ENCODE data around the gene PEX7.
A peak's percentile ranks its signal among the peaks of the same experiment; 100 is the strongest.
"Not testable (repeated sequence)": the region's sequence is repeated elsewhere in the genome, so short reads cannot be mapped to it uniquely, and the experiment has no call there.

The PEX7 gene

GRCh38 chr6:136791296-136792094 is 30.9 kb upstream of the PEX7 start:
- FAIRE-seq: no peak

DNA sequence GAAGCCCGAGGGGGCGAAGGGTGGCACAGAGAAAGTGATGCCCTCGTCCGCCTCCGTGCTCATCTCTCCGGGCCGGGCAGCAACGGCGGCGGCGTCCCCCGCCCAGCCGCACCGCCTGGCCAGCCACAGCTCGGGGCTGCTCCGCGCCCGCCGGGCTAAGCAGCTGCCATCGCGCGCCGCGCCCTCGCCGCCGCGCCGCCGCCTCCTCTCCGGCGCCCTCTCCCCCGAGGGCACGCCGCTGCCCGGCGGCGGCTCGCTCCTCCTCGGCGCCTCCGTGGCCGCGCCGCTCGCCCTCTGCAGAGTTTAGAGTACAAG is 30.3 kb upstream of the PEX7 start:
- FAIRE-seq: no peak

DNA sequence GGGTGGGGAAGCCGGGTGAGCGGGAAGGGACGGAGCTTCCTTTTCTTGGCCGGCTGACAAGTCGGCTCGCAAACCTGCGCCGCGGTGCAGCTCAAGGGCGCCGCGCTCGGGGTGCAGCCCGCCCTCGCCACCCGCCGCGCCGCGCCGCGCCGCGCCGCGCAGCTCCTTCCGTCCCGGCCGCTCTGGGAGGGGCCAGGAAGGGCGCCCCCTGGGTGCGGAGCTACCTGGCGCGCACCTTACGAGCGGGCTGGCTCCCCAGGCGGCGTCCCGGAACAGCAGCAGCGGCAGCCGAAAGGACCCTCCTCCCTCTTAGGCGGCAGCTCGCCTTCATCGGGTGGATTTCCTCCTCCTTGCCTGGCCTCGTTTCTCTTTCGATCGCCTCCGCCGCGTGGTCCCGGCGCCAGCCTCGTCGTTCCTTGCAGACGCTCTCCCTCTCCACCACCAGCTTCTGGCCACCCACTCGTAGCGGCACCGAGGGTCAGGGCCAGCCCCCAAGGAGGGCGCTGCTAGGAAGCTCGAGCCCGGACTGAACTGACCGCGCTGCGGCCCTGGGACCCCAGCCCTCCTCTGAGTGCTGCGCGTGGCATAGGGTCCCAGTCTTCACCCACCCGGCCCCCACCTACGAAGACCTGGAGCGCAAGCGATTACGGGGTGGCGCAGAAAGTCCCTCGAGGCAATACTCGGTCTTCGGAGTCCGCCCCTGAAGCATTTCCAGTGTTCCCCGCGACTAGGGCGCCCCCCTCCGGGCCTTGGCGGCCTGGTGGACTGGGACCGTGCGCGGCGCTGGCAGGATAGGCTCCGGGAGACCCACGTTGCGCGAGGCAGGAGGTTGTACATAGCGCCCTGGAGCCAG is 29.8 kb upstream of the PEX7 start, which contains the start of gene MAP3K5:
MAP3K5 (minus strand) TSS at position 68 of the 853 bp plus-strand sequence. CDS start 320 bp downstream, outside the sequence.
- no peak for FAIRE-seq

DNA sequence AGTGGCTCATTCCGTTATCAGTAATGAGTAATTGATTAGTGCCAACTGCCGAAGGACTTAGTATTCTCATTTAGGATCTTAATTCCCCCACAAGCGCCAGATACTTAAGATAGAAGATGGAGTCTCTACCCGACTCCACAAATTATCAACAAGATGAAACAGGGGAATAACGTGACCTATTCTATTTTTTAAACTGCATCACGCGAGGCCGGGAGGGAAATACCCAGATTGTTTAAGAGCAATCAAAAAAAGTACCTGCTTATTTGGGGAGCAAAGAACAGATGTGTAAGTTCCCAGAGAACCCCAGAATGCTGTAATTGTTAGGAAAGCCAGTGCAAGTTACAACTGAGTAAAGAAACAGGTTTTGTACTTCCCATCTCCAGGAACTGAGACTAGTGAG is 29.0 kb upstream of the PEX7 start:
- no peak for FAIRE-seq

- FAIRE-seq: peak; percentile 76
Measured at GRCh38 chr6:136795386-136795785, 27.0 kb upstream of the PEX7 start.

GRCh38 chr6:136795996-136796395 is 26.4 kb upstream of the PEX7 start:
- no peak for FAIRE-seq

DNA sequence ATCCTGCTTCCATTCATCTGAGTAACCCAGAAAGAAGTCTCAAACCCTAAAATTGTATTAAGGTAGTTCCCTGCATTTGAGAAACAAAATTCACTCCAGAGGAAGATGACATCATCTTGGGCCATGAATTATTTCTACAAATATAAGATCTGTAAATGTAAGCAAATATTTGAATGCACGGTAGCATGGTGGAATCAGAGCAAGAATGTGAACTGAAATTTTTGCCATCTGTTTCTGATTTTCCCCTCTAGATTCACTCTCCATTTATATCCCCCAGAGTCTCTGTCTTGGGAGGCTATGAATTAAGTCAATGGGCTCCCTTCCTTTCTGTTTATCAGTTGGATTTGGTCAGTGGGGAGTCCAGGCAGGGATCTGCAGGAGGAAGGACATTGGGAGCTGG is 24.3 kb upstream of the PEX7 start:
- no peak for FAIRE-seq

GRCh38 chr6:136801581-136801980 is 20.8 kb upstream of the PEX7 start:
- no peak for FAIRE-seq

GRCh38 chr6:136803608-136804007 is 18.8 kb upstream of the PEX7 start:
- no peak for FAIRE-seq

DNA sequence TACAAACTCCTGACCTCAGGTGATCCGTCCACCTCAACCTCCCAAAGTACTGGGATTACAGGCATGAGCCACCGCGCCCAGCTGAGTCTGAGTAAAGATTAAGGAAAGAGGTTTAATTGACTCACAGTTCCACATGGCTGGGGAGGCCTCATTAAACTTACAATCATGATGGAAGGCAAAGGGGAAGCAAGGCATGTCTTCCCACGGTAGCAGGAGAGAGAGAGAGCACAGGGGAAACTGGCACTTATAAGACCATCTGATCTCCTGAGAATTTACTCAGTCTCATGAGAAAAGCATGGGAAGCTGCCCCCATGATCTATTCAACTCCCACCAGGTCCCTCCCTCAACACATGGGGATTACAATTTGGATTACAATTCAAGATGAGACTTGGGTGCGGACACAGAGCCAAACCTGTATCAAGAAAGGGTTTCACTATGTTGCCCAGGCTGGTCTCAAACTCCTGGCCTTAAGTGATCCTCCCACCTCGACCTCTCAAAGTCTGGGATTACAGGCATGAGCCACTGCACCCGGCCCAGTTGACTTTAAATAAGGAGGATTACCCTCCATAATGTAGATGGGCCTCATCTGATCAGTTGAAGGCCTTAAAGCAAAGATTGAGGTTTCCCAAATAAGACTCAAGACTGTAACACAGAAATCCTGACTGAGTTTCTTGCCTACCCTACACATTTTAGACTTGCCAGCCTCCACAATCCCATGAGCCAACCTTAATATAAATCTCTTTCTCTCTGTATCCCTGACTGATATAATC is 13.1 kb upstream of the PEX7 start:
- FAIRE-seq: no peak

DNA sequence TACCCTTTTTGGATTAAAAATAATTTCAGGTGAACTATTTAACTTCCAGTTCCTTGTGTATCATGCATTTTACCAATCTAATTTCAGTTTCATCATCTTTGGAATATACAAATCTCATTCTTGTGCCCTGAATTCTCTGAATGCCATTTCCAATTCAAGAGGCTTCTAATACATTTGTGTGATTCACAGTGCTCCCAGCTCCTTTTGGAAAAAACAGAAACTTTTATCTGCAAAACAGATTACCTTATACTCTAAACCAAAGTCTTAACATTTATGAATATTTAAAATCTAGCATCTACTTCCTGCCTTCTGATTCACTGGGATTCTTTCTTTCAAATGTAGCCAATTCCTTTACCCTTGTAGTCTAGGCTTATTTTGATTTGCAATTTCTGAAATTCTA is 11.1 kb upstream of the PEX7 start:
- FAIRE-seq: no peak

DNA sequence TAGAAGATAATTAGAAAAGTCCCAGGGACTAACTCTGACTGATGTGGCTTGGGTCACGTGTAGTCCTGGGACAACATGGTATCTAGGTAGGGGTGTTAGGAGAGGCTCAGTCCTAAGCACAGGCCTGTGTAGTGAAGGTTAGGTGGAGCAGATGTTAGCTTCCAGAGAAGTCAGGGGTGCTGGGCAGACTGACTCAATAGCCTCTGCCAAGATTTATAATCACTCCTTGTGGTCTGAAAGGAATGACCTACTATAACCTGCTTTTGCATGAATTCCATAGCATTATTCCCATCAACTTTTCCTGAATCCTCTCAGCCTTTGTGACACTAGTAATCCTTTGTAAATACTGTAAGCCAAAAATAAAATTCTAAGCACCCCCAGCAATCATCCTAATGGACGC is 10.2 kb upstream of the PEX7 start:
- no peak for FAIRE-seq

DNA sequence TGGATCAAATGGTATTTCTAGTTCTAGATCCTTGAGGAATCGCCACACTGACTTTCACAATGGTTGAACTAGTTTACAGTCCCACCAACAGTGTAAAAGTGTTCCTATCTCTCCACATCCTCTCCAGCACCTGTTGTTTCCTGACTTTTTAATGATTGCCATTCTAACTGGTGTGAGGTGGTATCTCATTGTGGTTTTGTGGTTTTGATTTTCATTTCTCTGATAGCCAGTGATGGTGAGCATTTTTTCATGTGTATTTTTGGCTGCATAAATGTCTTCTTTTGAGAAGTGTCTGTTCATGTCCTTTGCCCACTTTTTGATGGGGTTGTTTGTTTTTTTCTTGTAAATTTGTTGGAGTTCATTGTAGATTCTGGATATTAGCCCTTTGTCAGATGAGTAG is 6.8 kb upstream of the PEX7 start:
- not testable (repeated sequence) for FAIRE-seq

GRCh38 chr6:136816656-136817055 is 5.7 kb upstream of the PEX7 start:
- FAIRE-seq: no peak

- no peak for FAIRE-seq
Measured at GRCh38 chr6:136820561-136820960, 1.8 kb upstream of the PEX7 start.

GRCh38 chr6:136822046-136822375 is 381 bp upstream of the PEX7 start:
- no peak for FAIRE-seq

DNA sequence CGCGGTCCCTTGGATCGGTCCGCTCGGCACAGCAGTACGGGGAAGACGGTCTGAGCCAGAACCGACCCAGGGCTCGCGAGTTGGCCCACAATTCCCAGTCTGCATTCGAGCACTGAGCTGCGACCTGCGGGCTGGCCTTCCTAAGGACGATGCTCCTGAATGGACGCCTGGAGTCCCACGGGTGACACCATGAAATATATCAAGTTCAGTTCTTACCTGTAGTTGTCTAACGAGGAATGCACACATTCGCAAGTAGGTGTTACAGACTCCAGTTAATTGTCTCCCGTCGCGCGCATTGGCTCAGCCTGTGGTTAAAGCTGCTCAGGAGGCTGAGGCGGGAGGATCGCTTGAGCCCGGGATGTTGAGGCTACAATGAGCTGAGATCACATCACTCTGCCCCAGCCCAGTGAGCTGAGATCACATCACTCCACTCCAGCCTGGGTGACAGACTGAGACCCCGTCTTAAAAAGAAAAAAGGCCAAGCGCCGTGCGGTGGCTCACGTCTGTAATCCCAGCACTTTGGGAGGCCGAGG is 802 bp downstream of the PEX7 start:
- no peak for FAIRE-seq

GRCh38 chr6:136826216-136826615 is 3.8 kb downstream of the PEX7 start:
- FAIRE-seq: no peak

- no peak for FAIRE-seq
Measured at GRCh38 chr6:136831873-136832562, 9.6 kb downstream of the PEX7 start.

DNA sequence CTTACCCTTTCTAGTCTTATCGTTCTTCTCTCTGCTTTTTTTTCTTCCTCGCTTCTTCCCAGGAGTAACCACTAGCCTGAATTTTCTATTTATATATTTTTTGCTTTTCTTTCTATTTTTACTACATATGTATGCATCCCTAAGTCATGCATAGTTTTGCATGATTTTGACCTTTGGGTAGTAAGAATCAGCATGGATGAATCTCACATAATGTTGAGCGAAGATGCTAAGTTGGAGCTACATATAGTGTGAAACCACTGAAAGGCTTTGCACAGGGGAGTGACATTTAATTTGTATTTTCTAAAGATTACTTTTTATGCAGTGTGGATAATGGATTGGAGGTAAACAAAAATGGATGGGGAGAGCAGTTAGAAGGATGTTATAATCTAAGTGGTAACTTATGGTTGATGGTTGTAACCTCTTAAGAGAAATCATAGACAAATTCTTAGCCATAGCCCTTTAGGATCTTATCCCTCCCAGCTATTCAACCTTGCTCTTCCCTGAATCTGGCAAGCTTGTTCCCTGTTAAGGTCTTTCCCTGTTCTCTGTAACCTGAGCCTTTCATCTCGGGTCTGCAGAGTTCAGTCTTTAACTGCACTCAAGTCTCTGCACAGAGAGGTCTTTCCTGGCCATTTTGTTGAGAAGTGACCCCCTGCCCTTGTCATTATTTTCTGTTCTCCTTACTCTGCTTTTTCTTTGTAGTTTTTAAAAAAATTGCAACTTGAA is 18.0 kb downstream of the PEX7 start:
- no peak for FAIRE-seq

DNA sequence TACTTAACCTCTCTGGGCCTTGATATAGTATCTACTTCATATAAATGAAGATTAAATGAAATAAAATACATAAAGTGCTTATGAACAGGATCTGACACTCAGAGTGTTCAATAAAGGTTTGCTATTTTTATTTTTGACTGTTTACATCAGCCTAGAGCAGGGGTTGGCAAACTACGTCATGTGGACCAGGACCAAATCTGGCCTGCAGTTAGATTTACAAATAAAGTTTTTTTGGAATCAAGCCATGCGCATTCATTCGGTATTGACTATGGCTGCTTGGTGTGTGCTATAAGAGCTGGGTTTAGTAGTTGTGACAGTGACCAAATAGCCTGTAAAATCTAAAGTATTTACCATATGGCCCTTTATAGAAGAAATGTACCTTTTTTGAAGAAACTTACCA is 20.8 kb downstream of the PEX7 start:
- no peak for FAIRE-seq

DNA sequence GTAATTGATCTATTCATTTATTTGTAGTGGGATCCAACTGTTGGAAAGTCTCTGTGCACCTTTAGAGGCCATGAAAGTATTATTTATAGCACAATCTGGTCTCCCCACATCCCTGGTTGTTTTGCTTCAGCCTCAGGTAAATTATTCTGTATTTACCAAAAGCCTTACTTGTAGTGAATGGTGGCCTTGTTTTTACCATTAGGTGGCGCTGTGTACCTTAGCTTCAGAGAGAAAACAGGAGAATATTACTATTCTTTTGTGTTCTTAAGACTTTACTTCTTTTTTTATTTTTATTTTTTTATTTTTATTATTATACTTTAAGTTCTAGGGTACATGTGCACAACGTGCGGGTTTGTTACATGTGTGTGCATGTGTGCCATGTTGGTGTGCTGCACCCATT is 23.7 kb downstream of the PEX7 start:
- peak; percentile 18 for FAIRE-seq
